Inflammatory macrophage treated with lipopolysaccharide for 1 hour (primary cell): ENCODE measurements around the gene KITLG.
"Not testable (repeated sequence)": the region's sequence is repeated elsewhere in the genome, so short reads cannot be mapped to it uniquely, and the experiment has no call there.

Experiments
- DNase-seq, 2 donors: peaks; one replicate each; pipeline ENCODE4 v3.0.0-alpha.2; 2020 to 2022

KITLG gene

GRCh38 chr12:88472775-88473174 lies 107.5 kb downstream of the KITLG start:
- DNase-seq, result no peak

- no peak for DNase-seq
Observed at GRCh38 chr12:88472248-88472647, 108.0 kb downstream of the KITLG start.

DNA sequence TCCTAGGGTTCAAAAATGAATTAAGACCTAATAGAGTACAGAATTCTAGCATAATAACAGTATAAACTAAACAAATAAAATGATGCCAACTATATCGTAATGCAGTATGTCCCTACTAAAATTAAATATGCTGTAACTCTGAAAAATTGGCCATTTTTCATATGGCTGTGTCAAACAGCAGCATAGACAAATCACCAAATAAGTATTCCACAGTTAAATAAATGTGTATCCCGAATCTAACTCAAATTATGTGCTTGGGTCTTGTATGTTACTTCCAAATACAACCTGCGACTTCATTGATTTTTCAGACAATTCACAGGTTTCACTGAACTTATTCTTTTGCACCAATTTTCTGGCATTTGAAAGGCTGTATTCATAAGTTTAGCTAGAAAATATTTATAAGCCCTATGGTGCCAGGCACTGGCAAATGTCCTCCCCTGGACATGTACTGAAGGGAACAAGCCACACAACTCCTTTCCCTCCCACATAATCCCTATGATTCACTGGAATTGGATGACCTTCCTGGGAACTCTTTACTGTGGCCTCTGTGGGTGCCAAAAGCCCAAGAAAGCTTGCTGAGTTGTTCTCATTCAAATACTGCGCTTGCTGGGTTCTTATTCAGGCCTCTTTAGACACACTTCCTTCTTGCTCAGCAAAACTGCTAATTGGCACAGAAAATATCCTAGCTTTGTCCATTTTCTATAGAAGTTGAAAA lies 108.8 kb downstream of the KITLG start:
- DNase-seq, result no peak

GRCh38 chr12:88469154-88469553 lies 111.1 kb downstream of the KITLG start:
- DNase-seq, result no peak

DNA sequence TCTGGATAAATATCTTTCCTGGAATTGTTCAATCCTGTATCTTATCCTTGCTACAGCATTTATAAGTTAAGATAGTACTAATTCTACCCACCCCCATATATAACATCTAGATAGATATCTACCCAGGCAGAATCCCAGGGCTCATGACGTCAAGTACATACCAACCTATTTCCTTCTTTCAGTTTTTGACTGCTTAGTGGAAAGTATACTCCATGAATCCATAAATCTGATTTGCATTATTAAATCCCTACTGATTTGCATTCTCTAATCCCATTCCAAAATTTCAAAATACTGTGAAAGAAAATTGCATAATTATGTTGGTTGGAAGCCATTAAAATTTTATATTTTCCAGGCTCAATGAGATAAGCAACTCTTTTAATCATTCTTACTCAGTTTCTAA lies 111.7 kb downstream of the KITLG start:
- DNase-seq, result no peak

GRCh38 chr12:88466708-88467107 lies 113.6 kb downstream of the KITLG start:
- DNase-seq, result not testable (repeated sequence)

DNA sequence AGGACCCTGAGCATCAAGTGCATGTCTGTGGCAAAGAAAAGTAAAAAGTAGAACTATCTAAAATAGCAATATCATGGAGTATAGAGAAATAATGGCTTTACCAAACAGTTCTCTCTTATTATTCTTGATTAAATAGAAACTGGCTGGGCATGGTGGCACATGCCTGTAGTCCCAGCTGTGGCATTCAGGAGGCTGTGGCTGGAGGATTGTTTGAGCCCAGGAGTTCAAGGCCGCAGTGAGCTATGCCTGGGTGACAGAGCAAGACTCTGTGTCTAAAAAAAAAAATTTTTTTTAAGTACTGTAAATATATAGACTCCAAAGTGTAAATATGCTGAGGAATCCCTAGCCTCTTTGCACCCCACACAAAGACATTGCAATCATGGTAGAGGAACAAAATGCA lies 121.9 kb downstream of the KITLG start:
- no peak for DNase-seq

- DNase-seq, result no peak
Observed at GRCh38 chr12:88453323-88453722, 126.9 kb downstream of the KITLG start.

- DNase-seq, result no peak
Observed at GRCh38 chr12:88451205-88451604, 129.1 kb downstream of the KITLG start.

DNA sequence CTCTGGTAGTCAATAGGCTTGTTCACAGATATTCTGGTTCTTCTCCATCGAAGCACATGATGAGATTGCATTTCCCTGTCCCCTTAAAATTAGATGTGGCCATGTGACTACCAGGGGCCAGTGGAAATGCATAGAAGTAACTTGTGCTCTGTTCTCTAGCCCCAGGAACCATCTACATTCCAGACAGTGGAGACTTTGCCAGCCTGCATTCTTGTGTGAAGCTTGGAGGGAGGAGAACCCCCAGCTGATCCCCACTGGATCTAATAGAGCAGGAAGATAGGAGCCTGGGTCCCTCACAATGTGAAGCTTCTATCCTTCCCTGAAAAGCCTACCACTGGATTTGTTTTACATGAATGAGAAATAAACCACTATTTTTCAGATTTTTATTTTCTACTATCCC lies 130.1 kb downstream of the KITLG start:
- DNase-seq, result no peak

DNA sequence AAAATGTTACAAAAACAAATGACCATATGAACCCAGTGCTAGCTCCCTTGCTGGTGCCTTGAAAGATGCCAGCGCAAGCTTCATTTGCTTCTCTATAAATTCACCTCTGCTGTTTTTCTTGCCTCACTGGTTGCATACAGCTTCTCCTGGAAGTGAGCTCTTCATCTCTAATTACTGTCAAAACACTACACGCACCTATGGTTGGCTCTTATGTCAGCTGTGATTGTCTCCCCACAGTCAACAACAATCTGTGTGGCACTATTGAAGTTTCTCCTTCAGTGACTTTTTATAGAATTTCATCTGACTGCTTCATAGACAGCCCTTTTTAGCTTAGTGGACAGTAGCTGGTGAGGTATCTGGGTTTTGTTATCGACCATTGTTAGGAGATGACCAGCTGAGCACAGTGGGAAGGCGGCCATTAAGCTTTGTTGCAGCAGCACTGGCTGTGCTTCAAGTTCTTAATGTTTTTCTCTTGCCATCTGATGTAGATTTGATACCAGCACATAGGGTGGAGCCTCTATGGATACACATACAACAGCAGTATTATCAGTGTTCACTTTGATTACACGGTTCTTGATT lies 131.8 kb downstream of the KITLG start:
- no peak for DNase-seq

DNA sequence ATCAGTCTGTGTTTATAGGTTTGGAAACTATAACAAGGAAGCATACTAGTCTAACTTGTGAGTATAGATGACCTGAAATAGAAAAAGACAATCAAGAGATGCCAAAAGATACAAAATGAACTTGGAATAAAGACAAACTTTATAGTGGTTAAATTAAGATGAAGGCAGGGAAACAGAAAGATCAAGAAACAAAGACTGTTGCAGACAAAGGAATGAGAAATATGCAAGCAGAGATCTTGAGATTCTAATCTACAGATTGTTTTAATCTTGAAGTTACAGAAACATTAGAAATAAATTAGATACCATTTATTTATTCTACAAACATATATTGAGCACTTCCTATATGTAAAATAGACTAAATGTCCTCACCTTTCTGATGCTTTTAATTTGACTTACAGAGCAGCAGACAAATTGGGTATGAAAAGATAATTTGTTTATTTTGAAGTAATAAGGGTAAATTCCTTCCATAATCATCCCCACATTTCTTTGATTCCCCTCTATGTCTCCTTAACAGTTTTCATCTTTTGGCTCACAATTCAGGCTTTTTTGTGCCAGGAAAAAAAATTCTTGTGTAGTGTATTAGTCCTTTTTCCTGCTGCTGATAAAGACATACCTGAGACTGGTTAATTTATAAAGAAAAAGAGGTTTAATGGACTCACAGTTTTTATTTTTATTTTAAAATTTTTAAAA lies 134.4 kb downstream of the KITLG start:
- DNase-seq, result no peak

GRCh38 chr12:88444481-88444880 lies 135.8 kb downstream of the KITLG start:
- no peak for DNase-seq
